Neural progenitor cell (in vitro differentiated cells): ENCODE data around the gene SCLT1.

Experiments
- EZH2 ChIP-seq: fragments of 200-600 bp; sonication (generic); IDR thresholded peaks from 2 replicates; pipeline ENCODE4 v1.6.1; 2017; ENCODE audit warnings: antibody characterized with exemption, mild to moderate bottlenecking, moderate library complexity
- TF ChIP-seq, protein P1 (sequence below): fragments of 200-600 bp; sonication (generic); IDR thresholded peaks from 2 replicates; pipeline ENCODE4 v1.5.1; 2017; ENCODE audit warnings: antibody characterized with exemption, mild to moderate bottlenecking

DNA sequence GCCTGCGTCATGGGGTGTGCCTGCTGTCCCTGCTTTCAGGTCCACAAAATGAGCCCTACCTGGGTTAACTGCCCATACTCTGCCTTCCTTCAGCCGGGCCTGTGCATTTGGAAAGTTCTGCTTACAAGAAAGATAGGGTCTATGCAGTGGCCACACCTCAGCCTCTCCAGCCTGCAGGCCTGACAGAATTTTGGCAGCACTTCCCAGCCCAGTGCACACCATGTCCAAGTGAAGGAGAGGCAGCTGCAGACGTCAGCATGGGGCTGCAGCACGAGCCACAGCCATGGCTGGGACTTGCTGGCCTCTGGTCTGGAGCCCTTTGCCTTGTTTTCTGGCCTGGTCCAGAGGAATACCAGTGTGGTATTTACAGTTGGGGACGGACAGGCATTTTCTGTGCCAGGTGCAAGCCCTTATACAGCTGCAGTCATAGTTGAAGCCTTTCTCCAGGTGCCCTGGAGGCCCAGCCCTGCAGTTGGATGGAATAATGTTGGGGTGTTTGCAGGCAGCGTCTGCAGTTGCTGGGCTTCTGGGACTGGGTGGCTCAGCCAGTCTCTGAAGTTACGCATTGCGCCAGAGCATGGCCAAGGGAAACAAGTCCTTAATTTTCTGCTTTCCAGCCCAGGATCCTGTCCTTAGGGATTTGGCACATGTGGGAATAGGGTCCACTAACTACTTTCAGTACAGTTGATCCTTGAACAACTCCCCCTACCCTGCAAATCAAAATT lies 257.7 kb downstream of the SCLT1 start:
- TF ChIP-seq, protein P1, sequence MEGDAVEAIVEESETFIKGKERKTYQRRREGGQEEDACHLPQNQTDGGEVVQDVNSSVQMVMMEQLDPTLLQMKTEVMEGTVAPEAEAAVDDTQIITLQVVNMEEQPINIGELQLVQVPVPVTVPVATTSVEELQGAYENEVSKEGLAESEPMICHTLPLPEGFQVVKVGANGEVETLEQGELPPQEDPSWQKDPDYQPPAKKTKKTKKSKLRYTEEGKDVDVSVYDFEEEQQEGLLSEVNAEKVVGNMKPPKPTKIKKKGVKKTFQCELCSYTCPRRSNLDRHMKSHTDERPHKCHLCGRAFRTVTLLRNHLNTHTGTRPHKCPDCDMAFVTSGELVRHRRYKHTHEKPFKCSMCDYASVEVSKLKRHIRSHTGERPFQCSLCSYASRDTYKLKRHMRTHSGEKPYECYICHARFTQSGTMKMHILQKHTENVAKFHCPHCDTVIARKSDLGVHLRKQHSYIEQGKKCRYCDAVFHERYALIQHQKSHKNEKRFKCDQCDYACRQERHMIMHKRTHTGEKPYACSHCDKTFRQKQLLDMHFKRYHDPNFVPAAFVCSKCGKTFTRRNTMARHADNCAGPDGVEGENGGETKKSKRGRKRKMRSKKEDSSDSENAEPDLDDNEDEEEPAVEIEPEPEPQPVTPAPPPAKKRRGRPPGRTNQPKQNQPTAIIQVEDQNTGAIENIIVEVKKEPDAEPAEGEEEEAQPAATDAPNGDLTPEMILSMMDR: no peak
- no peak for TF ChIP-seq EZH2
